HL-60 (cell line): Measurements from ENCODE around the gene UBE2M.
A peak's percentile ranks its signal among the peaks of the same experiment; 100 is the strongest.
"Not testable (repeated sequence)": the region's sequence is repeated elsewhere in the genome, so short reads cannot be mapped to it uniquely, and the experiment has no call there.

Experiments
- DNase-seq, 2 experiments: peaks; one replicate each; pipeline ENCODE4 v3.0.0-alpha.2; 2010 to 2020; ENCODE audit warnings: low read depth in 1 of 2, low spot score in 1 of 2
- H3K27ac ChIP-seq: fragments of 250-450 bp; sonication (Bioruptor Pico); replicated peaks from 2 replicates; pipeline ENCODE4 v1.5.1; 2020; ENCODE audit warnings: mild to moderate bottlenecking, moderate library complexity
- H3K27me3 ChIP-seq: fragments of 250-450 bp; sonication (Bioruptor Pico); 2 replicates; pipeline ENCODE4 v1.5.1; 2021; ENCODE audit warnings: mild to moderate bottlenecking, moderate library complexity; ENCODE audit not compliant: insufficient read depth, poor library complexity, severe bottlenecking
- H3K4me3 ChIP-seq: replicated peaks from 2 replicates; pipeline ENCODE4 v1.5.1; 2011; ENCODE audit warnings: mild to moderate bottlenecking, control low read depth, low read length; ENCODE audit not compliant: insufficient read depth
- CTCF ChIP-seq: IDR thresholded peaks from one replicate; pipeline ENCODE4 v1.5.1; 2011; ENCODE audit warnings: low read length, control low read depth, inconsistent platforms; ENCODE audit not compliant: insufficient read depth
- GABPA ChIP-seq: IDR thresholded peaks from 2 replicates; pipeline ENCODE4 v1.6.1; 2012; ENCODE audit warnings: low read depth
- POLR2AphosphoS5 ChIP-seq: IDR thresholded peaks from 2 replicates; pipeline ENCODE4 v1.6.1; 2012; ENCODE audit warnings: low read depth
- REST ChIP-seq: IDR thresholded peaks from 2 replicates; pipeline ENCODE4 v1.6.1; 2012; ENCODE audit warnings: low read depth; ENCODE audit not compliant: insufficient replicate concordance
- SPI1 ChIP-seq: IDR thresholded peaks from 2 replicates; pipeline ENCODE4 v1.6.1; 2012; ENCODE audit warnings: low read depth, mild to moderate bottlenecking, borderline replicate concordance
- long read RNA-seq: library from polyadenylated mRNA; unstranded; transcript quantifications from one replicate; pipeline ENCODE4 v2.0.0, GENCODE V29; 2020

UBE2M gene
- long read RNA-seq, partial matches to known transcripts, result 0 of 4 reads
- long read RNA-seq, other reads (novel, unspliced or antisense), result 1 of 4 reads

GRCh38 chr19:58558066-58558622 is at the start of gene UBE2M:
UBE2M (minus strand) TSS chr19:58558611; CDS start chr19:58558381, 230 bp downstream.
- no peak for TF ChIP-seq POLR2AphosphoS5
- peak; percentile 52 for TF ChIP-seq REST
- Histone ChIP-seq H3K27me3 (no peaks in the 10 kb centered on the region), H3K27ac (peak within 1 kb of the TSS; percentile 100), H3K4me3 (peak within 1 kb of the TSS; percentile 89)
- DNase-seq, result peak in 1 of 2 experiments; percentile 55

- not testable (repeated sequence) for H3K27ac ChIP-seq, H3K4me3 ChIP-seq, DNase-seq, H3K27me3 ChIP-seq
- TF ChIP-seq POLR2AphosphoS5, result 0 out of 2 replicates have a peak, but pooled peaks have one; percentile 20
Measured at GRCh38 chr19:58607213-58607612, 48.8 kb upstream of the UBE2M start.

GRCh38 chr19:58606251-58606896 is 48.0 kb upstream of the UBE2M start:
- H3K27ac ChIP-seq, DNase-seq, H3K27me3 ChIP-seq, H3K4me3 ChIP-seq: not testable (repeated sequence)

- H3K4me3 ChIP-seq, result no peak overlapping the region
- H3K27ac ChIP-seq, result no peak overlapping the region
- DNase-seq, result no peak
- no peak for TF ChIP-seq SPI1
- TF ChIP-seq GABPA, result no peak
- TF ChIP-seq CTCF, result no peak
- no peaks in the 10 kb centered on the region for H3K27me3 ChIP-seq
Measured at GRCh38 chr19:58586133-58586765, 27.8 kb upstream of the UBE2M start.

- Histone ChIP-seq H3K4me3 (no peak overlapping the region), H3K27me3 (no peaks in the 10 kb centered on the region), H3K27ac (no peak overlapping the region)
- TF ChIP-seq REST (no peak), POLR2AphosphoS5 (no peak), CTCF (no peak), GABPA (no peak), SPI1 (no peak)
- DNase-seq, result no peak
Measured at GRCh38 chr19:58585442-58586132, 27.2 kb upstream of the UBE2M start.
